WERI-Rb-1 (cell line): ENCODE data around the gene ACTL6B.

ENCODE experiments used
- DNase-seq: peaks from one replicate; pipeline ENCODE4 v3.0.0-alpha.2; 2020
- H3K27ac ChIP-seq: fragments of 250-450 bp; sonication (Bioruptor Pico); 2 replicates; pipeline ENCODE4 v1.5.1; 2020; ENCODE audit warnings: mild to moderate bottlenecking, moderate library complexity
- H3K27me3 ChIP-seq: fragments of 250-450 bp; sonication (Bioruptor Pico); 2 replicates; pipeline ENCODE4 v1.5.1; 2021; ENCODE audit warnings: mild to moderate bottlenecking, low read depth, moderate library complexity; ENCODE audit not compliant: insufficient read depth, severe bottlenecking
- H3K36me3 ChIP-seq: fragments of 250-450 bp; sonication (Bioruptor Pico); 2 replicates; pipeline ENCODE4 v1.5.1; 2020; ENCODE audit warnings: mild to moderate bottlenecking, moderate library complexity
- H3K4me3 ChIP-seq: 2 replicates; pipeline ENCODE4 v1.5.1; 2011; ENCODE audit warnings: low read depth, mild to moderate bottlenecking, control low read depth, low read length
- H3K9me3 ChIP-seq: fragments of 250-450 bp; sonication (Bioruptor Pico); 2 replicates; pipeline ENCODE4 v1.5.1; 2021; ENCODE audit warnings: mild to moderate bottlenecking, moderate library complexity; ENCODE audit not compliant: severe bottlenecking
- CTCF ChIP-seq: IDR thresholded peaks from 2 replicates; pipeline ENCODE4 v1.5.1; 2011; ENCODE audit warnings: low read depth, mild to moderate bottlenecking, control low read depth, inconsistent platforms, low read length

ACTL6B gene

GRCh38 chr7:100678291-100678984 lies 22.2 kb upstream of the ACTL6B start:
- no peak for TF ChIP-seq CTCF
- Histone ChIP-seq H3K9me3 (no peaks in the 10 kb centered on the region), H3K36me3 (peaks cover 62% of the 10 kb centered on the region), H3K4me3 (no peak overlapping the region), H3K27me3 (no peaks in the 10 kb centered on the region), H3K27ac (no peak overlapping the region; the same call in 1 of the 2 replicates)
- DNase-seq, result no peak

- no peak for DNase-seq
- Histone ChIP-seq H3K27me3 (no peaks in the 10 kb centered on the region), H3K4me3 (no peak overlapping the region), H3K27ac (no peak overlapping the region), H3K9me3 (no peaks in the 10 kb centered on the region), H3K36me3 (peaks cover 54% of the 10 kb centered on the region)
- TF ChIP-seq CTCF, result no peak
Observed at GRCh38 chr7:100677308-100678267, 21.3 kb upstream of the ACTL6B start.

- peaks cover 45% of the 10 kb centered on the region for H3K36me3 ChIP-seq
Observed at GRCh38 chr7:100676501-100677306, 20.5 kb upstream of the ACTL6B start.

GRCh38 chr7:100675581-100676350 lies 19.5 kb upstream of the ACTL6B start:
- no peaks in the 10 kb centered on the region for H3K9me3 ChIP-seq
- H3K27me3 ChIP-seq, result no peaks in the 10 kb centered on the region
- peak; percentile 44 for DNase-seq
- no peak overlapping the region for H3K27ac ChIP-seq
- H3K4me3 ChIP-seq, result peak overlapping the region; percentile 94
- TF ChIP-seq CTCF, result no peak
- peaks cover 39% of the 10 kb centered on the region for H3K36me3 ChIP-seq

More at GRCh38 chr7:100676501-100677306, 20.5 kb upstream of the ACTL6B start:
- no peaks in the 10 kb centered on the region for H3K9me3 ChIP-seq
- DNase-seq, result no peak
- no peak overlapping the region for H3K27ac ChIP-seq
- no peak for TF ChIP-seq CTCF
- no peak overlapping the region for H3K4me3 ChIP-seq
- H3K27me3 ChIP-seq, result no peaks in the 10 kb centered on the region

GRCh38 chr7:100675105-100675451 lies 18.8 kb upstream of the ACTL6B start:
- Histone ChIP-seq H3K27me3 (no peaks in the 10 kb centered on the region), H3K4me3 (peak overlapping the region; percentile 94), H3K36me3 (peaks cover 32% of the 10 kb centered on the region), H3K9me3 (no peaks in the 10 kb centered on the region), H3K27ac (no peak overlapping the region)
- no peak for DNase-seq
- TF ChIP-seq CTCF, result no peak
